Stimulated activated CD8-positive, alpha-beta memory T cell treated with anti-CD3 and anti-CD28 coated beads, Interleukin-12 subunit alpha, Interleukin-12 subunit beta, amount 100 ng/mL, for 1 hour (primary cell): ENCODE measurements around the gene UBXN10.

Source experiments
- DNase-seq: peaks from one replicate; pipeline ENCODE4 v3.0.0-alpha.2; 2020; ENCODE audit warnings: low read depth

The UBXN10 gene

GRCh38 chr1:20234788-20235535 is 49.1 kb downstream of the UBXN10 start:
- no peak for DNase-seq

- DNase-seq: no peak
These were observed 51.8 kb downstream of the UBXN10 start for GRCh38 chr1:20237646-20238045.

DNA sequence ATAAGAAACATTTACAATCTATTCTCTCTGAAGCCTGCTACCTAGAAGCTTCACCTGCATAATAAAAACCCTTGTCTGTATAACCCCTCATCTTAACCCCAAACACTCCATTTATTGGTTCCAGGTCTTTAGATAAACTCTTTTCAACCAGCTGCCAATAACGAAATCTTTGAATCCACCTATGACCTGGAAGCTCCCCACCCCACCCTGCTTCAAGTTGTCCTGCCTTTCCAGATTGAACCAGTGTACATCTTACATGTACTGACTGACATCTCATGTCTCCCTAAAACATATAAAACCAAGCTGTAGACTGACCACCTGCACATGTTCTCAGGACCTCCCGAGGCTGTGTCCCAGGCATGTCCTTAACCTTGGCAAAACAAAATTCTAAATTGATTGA is 54.1 kb downstream of the UBXN10 start:
- DNase-seq: no peak

DNA sequence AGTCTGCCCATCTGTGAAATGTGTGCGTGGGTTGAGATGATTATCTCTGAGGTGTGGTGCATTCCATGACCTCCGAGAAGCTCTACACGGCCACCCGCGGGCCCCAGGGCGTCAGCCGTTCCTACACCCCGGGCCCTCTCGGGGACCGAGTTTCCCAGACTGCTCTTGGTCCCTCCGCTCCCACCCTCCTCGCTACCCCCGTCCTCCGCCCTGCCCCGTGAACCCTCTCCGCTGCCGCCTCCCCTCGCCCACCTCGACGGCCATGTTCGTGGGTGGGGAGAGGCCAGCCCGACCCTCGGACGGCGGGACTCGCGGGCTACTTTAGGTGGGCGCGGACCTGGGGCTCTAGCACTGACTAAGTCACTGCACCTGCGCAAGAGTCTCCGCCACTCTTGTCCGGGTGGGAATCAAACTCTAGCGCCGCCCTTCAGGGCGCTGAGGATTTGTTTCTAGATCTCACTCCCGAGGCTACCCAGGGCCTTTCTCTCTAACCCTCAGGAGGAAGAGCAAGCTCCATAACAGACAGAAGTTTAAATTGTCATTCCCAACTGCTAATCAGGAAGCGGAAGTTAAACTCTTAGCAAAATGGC is 57.1 kb downstream of the UBXN10 start:
- no peak for DNase-seq
